MM.1S (cell line): ENCODE results near the gene DBP.

Experiments
- DNase-seq: peaks from one replicate; pipeline ENCODE4 v3.0.0-alpha.2; 2015
- H2AFZ ChIP-seq: fragments of 300-600 bp; sonication (generic); 2 replicates; pipeline ENCODE4 v1.6.0; 2016; ENCODE audit warnings: antibody characterized with exemption, low read length
- H3F3A ChIP-seq: fragments of 300-600 bp; sonication (generic); 2 replicates; pipeline ENCODE4 v1.6.1; 2016; ENCODE audit warnings: mild to moderate bottlenecking, antibody characterized with exemption, low read length, moderate library complexity, mixed read lengths; ENCODE audit not compliant: insufficient read depth
- H3K27ac ChIP-seq: fragments of 300-600 bp; sonication (generic); 2 replicates; pipeline ENCODE4 v1.5.1; 2016; ENCODE audit warnings: mild to moderate bottlenecking, low read length
- H3K27me3 ChIP-seq: fragments of 300-600 bp; sonication (generic); replicated peaks from 2 replicates; pipeline ENCODE4 v1.6.0; 2016; ENCODE audit warnings: low read length; ENCODE audit not compliant: insufficient read depth
- H3K36me3 ChIP-seq: fragments of 300-600 bp; sonication (generic); replicated peaks from 2 replicates; pipeline ENCODE4 v1.6.1; 2016; ENCODE audit warnings: mild to moderate bottlenecking, low read length, mixed read lengths; ENCODE audit not compliant: insufficient read depth
- H3K4me1 ChIP-seq: fragments of 300-600 bp; sonication (generic); 2 replicates; pipeline ENCODE4 v1.6.1; 2016; ENCODE audit warnings: low read length, mixed read lengths
- H3K4me2 ChIP-seq: fragments of 300-600 bp; sonication (generic); 2 replicates; pipeline ENCODE4 v1.6.0; 2016; ENCODE audit warnings: low read depth, low read length
- H3K4me3 ChIP-seq: fragments of 300-600 bp; sonication (generic); 2 replicates; pipeline ENCODE4 v1.5.1; 2016; ENCODE audit warnings: low read length, mixed read lengths
- H3K79me2 ChIP-seq: fragments of 300-600 bp; sonication (generic); 2 replicates; pipeline ENCODE4 v1.6.1; 2016; ENCODE audit warnings: mixed run types, low read length, mixed read lengths
- H3K9ac ChIP-seq: fragments of 300-600 bp; sonication (generic); 2 replicates; pipeline ENCODE4 v1.6.1; 2016; ENCODE audit warnings: low read length, mixed read lengths
- H3K9me2 ChIP-seq: fragments of 300-600 bp; sonication (generic); replicated peaks from 2 replicates; pipeline ENCODE4 v1.6.1; 2016; ENCODE audit warnings: mild to moderate bottlenecking, low read length, mixed read lengths; ENCODE audit not compliant: insufficient read depth
- H3K9me3 ChIP-seq: fragments of 300-600 bp; sonication (generic); replicated peaks from 2 replicates; pipeline ENCODE4 v1.6.1; 2016; ENCODE audit warnings: mild to moderate bottlenecking, low read length, mixed read lengths; ENCODE audit not compliant: insufficient read depth
- H4K20me1 ChIP-seq: fragments of 300-600 bp; sonication (generic); 2 replicates; pipeline ENCODE4 v1.6.1; 2016; ENCODE audit warnings: mild to moderate bottlenecking, low read length, moderate library complexity, mixed read lengths; ENCODE audit not compliant: insufficient read depth
- EZH2 ChIP-seq: fragments of 300-600 bp; sonication (generic); optimal IDR thresholded peaks from 2 replicates; pipeline ENCODE3; 2017; ENCODE audit warnings: low read depth, mild to moderate bottlenecking, antibody characterized with exemption, low read length, mixed read lengths
- EZH2phosphoT487 ChIP-seq: fragments of 300-600 bp; sonication (generic); IDR thresholded peaks from 2 replicates; pipeline ENCODE4 v1.6.1; 2018; ENCODE audit warnings: antibody characterized with exemption, low read length
- TF ChIP-seq, protein P1 (sequence below): fragments of 300-600 bp; sonication (generic); IDR thresholded peaks from 2 replicates; pipeline ENCODE4 v1.5.1; 2016; ENCODE audit warnings: antibody characterized with exemption, low read length, mixed read lengths

DBP gene

DNA sequence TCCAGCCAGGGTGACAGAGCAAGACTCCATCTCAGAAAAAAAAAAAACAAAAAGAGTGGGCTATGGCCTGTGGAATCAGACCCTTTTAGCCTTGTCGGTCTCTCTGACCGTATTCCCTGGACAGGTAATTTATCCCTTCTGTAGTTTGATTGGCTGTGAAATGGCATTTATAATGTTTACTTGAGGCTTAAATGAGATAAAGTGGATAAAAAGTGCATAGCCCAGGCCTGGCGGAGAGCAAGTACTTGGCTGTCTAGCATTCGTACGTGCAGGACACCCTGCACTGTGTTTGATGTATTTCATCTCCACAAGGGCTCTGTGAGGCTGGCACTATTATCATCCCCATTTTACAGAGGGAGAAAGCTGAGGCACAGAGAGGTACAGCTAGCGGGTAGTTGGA is 28.6 kb upstream of the DBP start:
- H3K27me3 ChIP-seq = peaks cover 22% of the 10 kb centered on the region; the same call in 1 of the 2 replicates
- H3K36me3 ChIP-seq = no peaks in the 10 kb centered on the region
- H4K20me1 ChIP-seq = no peaks in the 10 kb centered on the region
- no peaks in the 10 kb centered on the region for H3K9me2 ChIP-seq
- no peak overlapping the region for H3K4me2 ChIP-seq
- H3K9me3 ChIP-seq = no peaks in the 10 kb centered on the region
- no peak overlapping the region for H2AFZ ChIP-seq
- H3K4me3 ChIP-seq = no peak overlapping the region
- H3F3A ChIP-seq = no peaks in the 10 kb centered on the region
- TF ChIP-seq EZH2 (no peak), EZH2phosphoT487 (no peak)
- TF ChIP-seq, protein P1, sequence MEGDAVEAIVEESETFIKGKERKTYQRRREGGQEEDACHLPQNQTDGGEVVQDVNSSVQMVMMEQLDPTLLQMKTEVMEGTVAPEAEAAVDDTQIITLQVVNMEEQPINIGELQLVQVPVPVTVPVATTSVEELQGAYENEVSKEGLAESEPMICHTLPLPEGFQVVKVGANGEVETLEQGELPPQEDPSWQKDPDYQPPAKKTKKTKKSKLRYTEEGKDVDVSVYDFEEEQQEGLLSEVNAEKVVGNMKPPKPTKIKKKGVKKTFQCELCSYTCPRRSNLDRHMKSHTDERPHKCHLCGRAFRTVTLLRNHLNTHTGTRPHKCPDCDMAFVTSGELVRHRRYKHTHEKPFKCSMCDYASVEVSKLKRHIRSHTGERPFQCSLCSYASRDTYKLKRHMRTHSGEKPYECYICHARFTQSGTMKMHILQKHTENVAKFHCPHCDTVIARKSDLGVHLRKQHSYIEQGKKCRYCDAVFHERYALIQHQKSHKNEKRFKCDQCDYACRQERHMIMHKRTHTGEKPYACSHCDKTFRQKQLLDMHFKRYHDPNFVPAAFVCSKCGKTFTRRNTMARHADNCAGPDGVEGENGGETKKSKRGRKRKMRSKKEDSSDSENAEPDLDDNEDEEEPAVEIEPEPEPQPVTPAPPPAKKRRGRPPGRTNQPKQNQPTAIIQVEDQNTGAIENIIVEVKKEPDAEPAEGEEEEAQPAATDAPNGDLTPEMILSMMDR = no peak
- no peak for DNase-seq
- H3K79me2 ChIP-seq = no peaks in the 10 kb centered on the region
- no peak overlapping the region for H3K27ac ChIP-seq
- no peak overlapping the region for H3K9ac ChIP-seq
- H3K4me1 ChIP-seq = peaks cover 2% of the 10 kb centered on the region

DNA sequence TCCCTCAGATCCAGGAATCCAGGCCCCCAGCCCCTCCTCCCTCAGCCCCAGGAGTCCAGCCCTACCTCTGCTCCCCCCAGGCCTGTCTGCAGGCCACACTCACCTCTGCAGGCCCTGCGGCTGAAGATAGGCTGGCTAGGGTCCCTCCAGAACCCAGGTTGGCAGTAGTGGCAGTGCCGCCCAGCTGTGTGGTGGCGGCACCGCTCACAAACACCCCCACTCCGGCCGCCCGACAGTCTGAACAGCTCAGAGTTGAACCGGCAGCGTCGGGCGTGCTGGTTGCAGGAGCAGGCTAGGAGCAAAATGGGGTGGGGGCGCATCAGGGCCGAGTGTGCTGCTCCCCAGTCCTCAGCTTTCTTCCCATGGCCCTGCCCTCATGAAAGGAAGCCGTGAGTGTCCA is 27.3 kb upstream of the DBP start:
- no peak for TF ChIP-seq EZH2phosphoT487
- no peak for TF ChIP-seq EZH2
- TF ChIP-seq, protein P1 = no peak
- Histone ChIP-seq H3K4me2 (no peak overlapping the region), H3K36me3 (no peaks in the 10 kb centered on the region), H3K9me2 (no peaks in the 10 kb centered on the region), H3F3A (no peaks in the 10 kb centered on the region), H3K9ac (no peak overlapping the region), H4K20me1 (no peaks in the 10 kb centered on the region), H3K27me3 (peaks cover 24% of the 10 kb centered on the region; the same call in 1 of the 2 replicates), H3K79me2 (no peaks in the 10 kb centered on the region), H3K4me1 (peaks cover 4% of the 10 kb centered on the region), H2AFZ (no peak overlapping the region), H3K9me3 (no peaks in the 10 kb centered on the region), H3K4me3 (no peak overlapping the region), H3K27ac (no peak overlapping the region)
- DNase-seq = no peak

DNA sequence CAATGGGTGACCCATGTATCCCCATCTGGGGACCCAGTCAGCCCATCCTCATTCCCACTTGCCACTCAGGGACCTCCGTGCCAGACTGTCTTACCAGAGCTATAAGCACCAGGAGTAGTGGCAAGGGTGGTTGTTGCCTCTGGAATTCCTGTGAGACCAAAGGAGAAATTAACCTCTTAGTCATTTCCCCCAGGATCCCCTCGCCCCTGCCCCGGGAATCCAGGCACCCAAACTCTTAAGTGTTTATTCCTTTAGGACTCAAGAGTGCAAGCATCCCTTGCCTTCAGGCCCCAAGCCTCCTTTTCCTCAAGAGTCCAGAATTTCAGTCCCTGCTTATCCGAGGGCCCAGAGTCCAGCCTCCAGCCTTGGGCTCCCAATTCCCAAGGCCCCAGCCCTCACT is 26.5 kb upstream of the DBP start:
- Histone ChIP-seq H3K27ac (no peak overlapping the region), H2AFZ (no peak overlapping the region), H3K4me3 (no peak overlapping the region), H3K9ac (no peak overlapping the region), H3K4me2 (no peak overlapping the region), H3K9me3 (no peaks in the 10 kb centered on the region), H3K79me2 (no peaks in the 10 kb centered on the region), H3F3A (no peaks in the 10 kb centered on the region), H3K4me1 (peaks cover 4% of the 10 kb centered on the region), H4K20me1 (no peaks in the 10 kb centered on the region), H3K36me3 (no peaks in the 10 kb centered on the region), H3K27me3 (peaks cover 30% of the 10 kb centered on the region), H3K9me2 (no peaks in the 10 kb centered on the region)
- no peak for DNase-seq
- TF ChIP-seq EZH2phosphoT487 = no peak
- TF ChIP-seq, protein P1 = no peak
- no peak for TF ChIP-seq EZH2
